HG03457 (cell line): ENCODE measurements around the gene FAM131C.
"Not testable (repeated sequence)": the region's sequence is repeated elsewhere in the genome, so short reads cannot be mapped to it uniquely, and the experiment has no call there.

Experiments
- ATAC-seq: cut with Tn5 transposase; IDR thresholded peaks from one replicate; pipeline ENCODE4 v1.9.1; 2021; ENCODE audit warnings: moderate number of reproducible peaks; ENCODE audit not compliant: unreplicated experiment

Gene FAM131C

GRCh38 chr1:16073490-16074119 lies at the start of gene FAM131C:
Gene FAM131C (minus strand): TSS chr1:16073651. CDS start chr1:16073442, 209 bp downstream.
- no peak for ATAC-seq

DNA sequence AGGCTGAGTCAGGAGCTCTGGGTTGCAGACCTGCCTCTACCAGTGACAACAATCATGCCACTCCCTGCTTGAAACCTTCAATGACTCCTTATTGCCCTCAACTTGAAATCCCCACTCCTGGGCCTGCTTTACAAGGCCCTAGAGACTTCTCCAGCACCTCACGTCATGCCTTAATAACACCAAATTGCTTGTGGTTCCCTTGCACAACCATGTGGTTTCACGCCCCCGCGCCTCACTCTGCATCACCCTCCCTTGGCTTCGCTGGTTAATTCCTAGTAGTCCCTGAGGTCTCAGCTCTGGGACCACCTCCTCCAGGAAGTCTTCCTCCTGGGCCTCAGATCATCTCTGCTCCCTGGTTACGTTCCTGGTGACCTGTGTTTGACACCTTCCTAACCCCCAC lies 49.5 kb upstream of the FAM131C start:
- ATAC-seq, result no peak

DNA sequence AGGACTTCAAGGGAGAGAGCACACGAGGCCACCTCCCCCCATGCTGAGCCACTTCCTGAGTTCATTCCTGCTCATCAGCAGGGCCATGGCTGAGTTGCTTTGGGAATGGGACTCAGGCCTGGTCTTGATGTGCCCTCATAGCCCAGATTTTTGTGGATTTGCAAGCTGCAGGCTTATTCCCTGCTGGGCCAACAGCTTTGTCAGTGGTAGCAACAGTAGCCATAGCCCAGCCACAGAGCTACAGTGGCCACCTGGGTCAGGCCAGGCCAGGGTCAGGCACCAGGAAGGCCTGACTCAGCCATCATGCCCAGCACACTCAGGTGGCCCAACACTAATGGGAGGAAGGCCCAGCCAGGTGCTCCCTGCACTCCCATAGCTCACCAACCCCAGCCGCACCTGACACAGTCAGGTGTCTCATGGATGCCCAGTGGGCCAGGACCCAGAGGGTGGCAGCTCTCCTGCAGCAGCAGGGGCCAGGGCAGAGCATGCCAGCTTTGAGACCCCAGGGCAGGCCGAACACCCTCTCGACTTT lies 49.0 kb upstream of the FAM131C start:
- no peak for ATAC-seq

- ATAC-seq, result no peak
Observed at GRCh38 chr1:16120940-16121410, 47.5 kb upstream of the FAM131C start.

- ATAC-seq, result no peak
Observed at GRCh38 chr1:16120407-16120806, 47.0 kb upstream of the FAM131C start.

DNA sequence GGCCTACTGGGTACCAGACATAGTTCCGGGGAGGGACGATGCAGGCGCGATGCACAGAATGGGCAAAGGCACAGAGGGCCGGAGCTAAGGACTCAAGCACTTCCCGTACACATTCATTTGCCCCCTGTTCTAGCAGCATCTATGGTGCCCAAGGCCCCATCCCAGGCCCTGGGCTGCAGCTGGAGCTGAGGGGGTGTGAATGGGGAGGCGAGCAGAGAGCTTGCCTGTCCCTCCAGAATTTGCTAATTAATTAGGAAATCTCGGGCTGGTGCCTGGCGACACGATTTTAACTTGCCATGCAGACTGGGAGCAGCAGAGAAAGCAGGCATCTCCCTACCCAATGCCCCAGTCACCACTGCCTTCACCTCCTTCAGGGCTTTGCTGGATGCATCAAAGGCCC lies 46.5 kb upstream of the FAM131C start:
- ATAC-seq, result no peak

DNA sequence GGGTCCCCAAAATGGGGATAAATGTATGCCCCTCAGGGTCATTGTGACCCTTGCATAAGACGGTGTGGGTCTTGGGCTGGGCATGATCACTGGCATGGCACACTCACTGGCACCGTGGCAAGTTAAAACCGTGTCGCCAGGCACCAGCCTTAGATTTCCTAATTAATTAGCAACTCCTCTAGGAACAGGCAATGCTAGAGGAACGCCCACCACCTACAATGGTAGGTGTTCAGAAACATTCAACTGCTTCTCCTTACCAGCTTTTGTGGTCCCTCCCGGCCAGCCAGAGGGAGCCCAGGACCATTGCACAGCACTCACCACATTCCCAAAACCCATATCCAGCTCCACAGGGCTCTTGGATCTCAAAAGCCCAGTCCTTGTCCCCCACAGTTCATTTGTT lies 46.1 kb upstream of the FAM131C start:
- ATAC-seq, result no peak

DNA sequence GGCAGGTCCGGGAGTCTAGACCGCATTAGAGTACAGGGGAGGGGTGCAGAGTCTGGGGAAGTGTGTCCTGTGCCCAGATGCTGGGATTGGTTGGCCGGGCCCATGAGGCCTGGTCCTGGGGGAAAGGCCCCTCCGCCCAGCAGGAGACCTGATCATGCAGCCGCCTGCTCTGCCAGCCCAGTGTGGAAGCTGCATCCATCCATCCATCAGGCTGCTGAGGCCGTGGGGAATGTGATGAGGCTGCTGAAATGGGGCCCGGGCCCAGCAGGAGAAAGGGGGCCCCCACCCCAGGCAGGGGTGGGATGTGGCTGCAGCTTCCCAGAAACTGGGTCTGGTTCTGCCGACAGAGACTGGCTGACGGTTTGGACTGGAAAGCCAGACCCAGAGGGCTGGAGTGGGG lies 45.3 kb upstream of the FAM131C start:
- no peak for ATAC-seq

- ATAC-seq, result no peak
Observed at GRCh38 chr1:16117936-16118335, 44.5 kb upstream of the FAM131C start.

GRCh38 chr1:16117369-16117768 lies 43.9 kb upstream of the FAM131C start:
- ATAC-seq, result no peak

DNA sequence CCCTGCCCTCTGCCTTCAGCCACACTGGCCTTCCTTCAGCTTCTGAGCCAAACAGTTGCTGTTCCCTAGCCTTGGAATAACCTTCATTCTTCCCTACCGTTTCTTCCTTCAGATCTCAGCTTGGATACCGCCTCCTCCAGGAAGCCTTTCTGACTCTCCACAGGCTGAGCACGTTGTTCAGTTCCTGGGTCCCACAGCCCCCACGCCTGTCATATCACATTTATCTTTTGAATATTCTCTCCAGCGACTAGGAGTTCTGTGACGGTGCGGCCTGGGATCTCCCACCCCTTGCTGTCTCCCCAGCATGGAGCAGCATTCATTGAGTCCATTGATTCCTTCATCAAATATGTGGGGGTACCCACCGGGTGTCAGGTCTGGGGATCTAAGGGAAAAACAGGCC lies 43.2 kb upstream of the FAM131C start:
- no peak for ATAC-seq

DNA sequence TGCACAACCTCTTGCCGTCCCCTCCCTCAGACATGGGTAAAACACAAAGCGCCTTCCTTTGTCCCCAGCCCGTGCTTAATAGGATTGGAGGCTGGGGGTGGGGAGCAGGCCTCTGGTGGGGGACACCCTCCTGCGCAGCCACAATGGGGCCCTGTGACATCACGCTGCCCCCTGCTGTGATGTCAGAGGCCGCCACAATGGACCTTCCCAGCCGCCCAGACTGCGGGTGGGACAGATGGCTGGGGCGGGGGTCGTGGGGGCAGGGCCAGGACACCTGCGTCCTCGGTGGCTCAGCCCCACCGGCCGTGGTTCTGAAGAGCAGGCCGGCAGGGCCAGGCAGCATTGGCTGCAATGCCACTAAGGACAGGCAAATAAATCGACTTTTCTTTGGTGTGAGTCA lies 42.6 kb upstream of the FAM131C start:
- ATAC-seq, result no peak

DNA sequence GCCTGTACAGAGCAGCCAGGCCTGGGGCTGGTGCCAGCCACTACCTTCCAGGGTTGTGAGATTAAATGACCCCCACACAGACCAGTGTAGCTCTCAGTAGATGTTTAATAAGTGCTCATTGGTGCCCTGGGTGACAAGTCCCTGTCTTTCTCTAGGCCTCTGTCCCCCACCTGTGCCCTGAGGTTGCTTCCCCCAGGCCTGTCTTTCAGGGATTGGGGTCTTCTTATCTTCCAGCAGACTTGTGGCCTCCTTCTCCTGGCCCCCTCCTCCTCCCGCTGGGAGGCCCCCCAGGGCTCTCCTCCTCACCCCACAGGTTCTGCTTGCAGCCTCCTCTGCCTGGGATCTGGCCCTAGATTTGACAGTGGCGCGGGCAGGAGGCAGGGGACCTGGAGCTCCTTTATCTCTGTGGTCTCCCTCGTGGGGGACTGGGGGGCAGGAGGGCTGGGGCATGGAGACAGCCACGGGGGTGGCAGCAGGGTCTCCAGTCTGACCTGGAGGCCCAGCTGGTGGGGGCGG lies 42.1 kb upstream of the FAM131C start:
- no peak for ATAC-seq

DNA sequence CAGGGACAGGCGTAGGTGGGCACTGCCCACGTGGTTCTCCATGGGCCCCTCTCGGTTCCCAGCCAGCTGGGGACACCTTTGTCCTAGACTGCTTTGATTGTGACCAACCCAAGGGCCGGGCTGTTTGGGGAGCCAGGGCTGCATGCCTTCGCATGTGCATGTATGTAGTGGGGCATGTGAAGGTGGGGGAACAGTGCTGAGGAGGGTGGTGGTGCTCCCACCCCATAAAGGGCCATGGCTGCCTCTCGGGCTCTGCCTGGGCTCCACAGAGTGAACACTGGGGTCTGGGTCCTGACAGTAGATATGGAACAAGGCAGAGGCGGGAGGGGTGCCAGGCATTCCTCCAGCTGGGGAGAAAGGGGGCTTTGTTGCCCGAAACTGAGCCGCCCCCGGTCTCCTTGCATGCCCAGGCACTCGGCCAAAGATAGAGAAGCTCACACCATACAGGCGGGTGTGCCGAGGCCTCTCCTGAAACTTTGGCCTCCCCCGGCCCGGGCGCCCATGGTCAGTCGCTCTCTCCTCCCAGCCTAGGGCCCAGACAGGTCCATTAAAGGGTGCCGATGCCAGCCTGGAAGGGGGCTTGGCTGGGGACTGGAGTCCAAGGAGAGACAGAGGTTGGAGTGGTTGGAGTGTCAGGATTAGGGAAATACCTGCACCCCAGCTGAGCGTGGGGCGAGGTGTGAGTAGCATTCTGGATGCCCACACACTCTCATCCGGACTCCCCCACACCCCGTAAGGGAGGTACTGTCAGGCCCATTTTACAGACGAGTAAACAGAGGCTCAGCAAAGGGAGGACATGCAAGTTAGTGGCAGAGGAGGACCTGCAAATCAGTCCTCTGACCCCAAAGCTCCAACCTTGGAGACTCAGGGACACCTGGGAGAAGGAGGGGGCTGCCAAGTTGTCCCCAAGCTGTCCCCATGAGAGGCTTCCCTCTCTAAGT lies 41.3 kb upstream of the FAM131C start:
- no peak for ATAC-seq

GRCh38 chr1:16112596-16113555 lies 39.4 kb upstream of the FAM131C start:
- ATAC-seq, result no peak

DNA sequence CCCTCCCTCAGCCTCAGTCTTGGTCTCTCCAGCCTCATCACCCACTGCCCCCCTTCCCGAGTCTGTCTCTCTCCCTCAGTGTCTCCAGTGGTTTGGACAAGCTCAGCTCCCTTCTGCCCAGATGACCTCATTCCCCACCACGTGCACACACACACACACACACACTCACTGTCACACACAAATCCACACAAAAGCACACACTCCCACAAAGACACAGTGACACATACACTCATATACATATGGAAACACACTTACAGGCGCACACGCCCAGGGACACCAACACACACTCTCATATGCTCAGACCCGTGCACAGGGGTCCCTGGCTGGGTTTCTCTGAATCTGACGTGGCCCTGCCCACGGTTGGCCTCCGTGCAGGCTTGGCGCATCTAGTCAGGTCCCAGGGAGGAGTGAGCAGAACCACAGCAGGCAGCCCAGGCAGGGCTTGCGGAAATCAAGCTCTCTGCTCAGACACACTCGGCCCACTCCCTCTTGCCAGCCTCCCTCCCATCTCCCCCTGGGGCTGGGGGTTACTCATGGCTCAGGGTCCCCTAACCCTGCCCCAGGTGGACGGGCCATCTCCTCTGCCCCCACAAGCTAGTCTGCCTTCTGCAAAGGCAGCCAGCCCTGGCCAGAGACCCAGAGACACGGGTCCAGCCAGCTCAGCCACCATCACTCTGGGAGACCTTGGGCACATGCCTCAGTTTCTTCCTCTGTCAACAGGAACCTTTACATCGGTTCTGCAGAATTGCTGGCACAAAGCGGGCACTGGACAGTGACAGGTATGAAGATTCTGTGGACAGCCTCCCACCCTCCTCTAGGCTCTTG lies 38.5 kb upstream of the FAM131C start:
- no peak for ATAC-seq

GRCh38 chr1:16110884-16111283 lies 37.4 kb upstream of the FAM131C start:
- no peak for ATAC-seq

DNA sequence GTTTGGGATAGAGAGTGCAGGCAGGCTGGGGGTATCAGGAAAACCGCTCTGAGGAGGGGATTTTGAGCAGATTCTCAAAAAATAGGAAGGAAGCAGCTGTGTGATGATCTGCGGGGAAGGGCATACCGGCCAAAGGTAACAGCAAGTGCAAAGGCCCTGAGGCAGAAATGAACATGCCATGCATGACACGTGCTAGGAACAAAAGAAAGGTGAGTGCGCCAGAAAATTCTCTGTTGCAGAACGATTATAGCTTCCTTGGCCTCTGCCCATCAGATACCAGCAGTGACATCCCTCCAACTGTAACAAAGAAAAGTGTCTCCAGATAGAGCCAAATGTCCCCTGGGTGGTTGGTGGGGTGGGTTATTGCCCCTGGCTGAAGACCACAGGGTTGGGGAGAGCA lies 37.0 kb upstream of the FAM131C start:
- no peak for ATAC-seq

DNA sequence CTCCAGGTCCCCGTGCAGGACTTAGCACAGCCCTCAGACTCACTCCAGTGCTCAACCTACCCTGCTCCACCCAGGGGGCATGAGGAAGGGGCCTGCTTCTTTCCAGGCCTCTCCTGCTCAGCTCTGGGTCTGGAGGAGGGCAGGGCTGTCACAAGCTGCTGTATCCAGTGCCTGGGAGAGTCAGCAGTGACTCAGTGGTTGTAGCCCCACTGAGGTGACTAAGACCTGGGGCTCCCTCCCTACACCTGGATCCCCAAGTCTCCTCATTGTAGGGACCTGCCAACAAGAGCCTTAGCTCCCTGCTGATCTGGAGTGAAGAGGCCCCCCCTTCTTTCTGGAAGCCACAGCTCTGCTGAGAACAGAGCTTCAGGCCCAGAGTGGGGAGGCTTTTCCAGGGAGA lies 36.1 kb upstream of the FAM131C start:
- no peak for ATAC-seq

DNA sequence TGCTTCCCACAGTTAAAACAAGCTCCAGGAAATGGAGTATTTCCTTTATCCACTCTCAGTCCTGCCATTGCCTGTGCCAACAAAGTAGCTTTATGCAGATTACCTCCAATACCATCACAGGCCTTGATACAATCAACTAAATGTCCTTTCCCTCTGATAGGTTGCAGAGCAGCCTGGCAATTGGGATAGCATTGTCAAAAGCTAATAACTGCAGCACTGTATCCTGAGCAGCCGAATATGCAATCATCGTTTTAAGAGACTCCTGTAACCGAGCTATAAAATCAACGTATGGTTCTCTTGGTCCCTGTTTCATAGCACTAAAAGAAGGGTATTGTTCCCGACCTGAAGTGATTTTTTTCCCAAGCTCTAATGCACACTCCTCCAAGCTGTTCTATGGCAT lies 33.6 kb upstream of the FAM131C start:
- ATAC-seq, result not testable (repeated sequence)
